Measurements from ENCODE around the gene B3GNT5. TPM values are rescaled to one million over a fixed set of nuclear protein-coding genes. Genes with fewer than 3 reads are reported as not detected.
A peak's percentile ranks its signal among the peaks of the same experiment; 100 is the strongest.

B3GNT5 gene
- polyA plus RNA-seq, 3 donors, result 14.1 to 17.7 (median 14.2) TPM

DNA sequence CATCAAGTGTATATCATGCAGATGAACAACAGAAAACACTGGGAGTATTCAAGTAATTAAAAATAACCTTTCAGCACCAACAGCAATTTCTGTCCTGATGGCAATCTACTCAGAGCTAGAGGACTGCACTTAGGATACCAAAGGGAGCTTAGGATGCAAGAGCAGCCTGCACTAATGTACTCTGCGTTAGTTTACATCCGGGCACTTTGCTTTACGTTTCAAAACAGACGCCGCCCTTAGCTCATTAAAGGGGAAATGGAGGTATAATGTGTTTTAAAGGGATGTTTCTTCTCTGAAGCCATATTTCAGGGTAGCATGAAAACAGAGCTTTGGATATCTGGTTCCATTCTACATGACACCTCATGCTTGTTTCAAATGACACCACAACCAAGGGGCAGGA lies 14.0 kb upstream of the B3GNT5 start:
- intact Hi-C loops (cut with micrococcal nuclease), result no loop called here

DNA sequence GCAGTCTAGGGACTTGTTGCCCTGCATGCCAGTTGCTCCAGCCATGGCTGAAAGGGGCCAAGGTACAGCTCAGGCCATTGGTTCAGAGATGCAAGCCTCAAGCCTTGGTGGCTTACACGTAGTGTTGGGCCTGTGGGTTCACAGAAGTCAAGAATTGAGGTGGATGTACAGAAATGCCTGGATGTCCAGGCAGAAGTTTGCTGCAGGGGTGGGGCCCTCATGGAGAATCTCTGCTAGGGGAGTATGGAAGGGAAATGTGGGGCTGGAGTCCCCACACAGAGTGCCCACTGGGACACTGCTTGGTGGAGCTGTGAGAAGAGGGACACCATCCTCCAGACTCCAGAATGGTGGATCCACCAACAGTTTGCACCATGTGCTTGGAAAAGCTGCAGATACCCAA lies 10.6 kb upstream of the B3GNT5 start:
- Mint-ChIP-seq H3K4me1 (peaks cover 29% of the 10 kb centered on the region), H3K27me3 (ENCODE audit: low read depth in 3 of 3) (peaks cover 0 to 4% (median 0%) of the 10 kb centered on the region in 3 donors), H3K9me3 (peaks cover 22 to 29% (median 26%) of the 10 kb centered on the region in 7 donors), H3K36me3 (peaks cover 9 to 20% of the 10 kb centered on the region in 2 donors), H3K27ac (peak overlapping the region in 1 of 7 donors; percentile 43), H3K4me3 (no peak overlapping the region)
- intact Hi-C loops (cut with micrococcal nuclease), result loop anchor here in 1 of 2 donors (5.0 kb wide), 1 partner anchor 35 kb away; no protein-coding TSS in a partner anchor
- H3K9me3 ChIP-seq (replicated peaks in 1 of 2; ENCODE audit: control insufficient read depth in 1 of 2, insufficient read depth in 1 of 2, low read length in 2 of 2), result peaks cover 12 to 16% of the 10 kb centered on the region in 2 donors
- no peaks in the 10 kb centered on the region for H4K20me1 ChIP-seq (ENCODE audit: insufficient read depth, low read length)
- WGBS (ENCODE audit: insufficient coverage), result 100% methylated on average over 1 of the region's 1 CpG
- no peak overlapping the region for H2AFZ ChIP-seq (ENCODE audit: insufficient read depth, low read depth, low read length, poor library complexity, severe bottlenecking)
- H3K4me3 ChIP-seq (replicated peaks in 1 of 3; ENCODE audit: low read depth in 2 of 3, low read length in 3 of 3), result no peak overlapping the region
- no peaks in the 10 kb centered on the region for H3K79me2 ChIP-seq (ENCODE audit: insufficient read depth, low read length)
- peaks cover 32 to 37% of the 10 kb centered on the region in 2 donors for H3K4me1 ChIP-seq (ENCODE audit: control insufficient read depth in 1 of 2, insufficient read depth in 2 of 2, low read length in 2 of 2)
- peak overlapping the region in 1 of 2 donors; percentile 45 for H3K27ac ChIP-seq (ENCODE audit: low read depth in 1 of 2, low read length in 2 of 2)
- DNase-seq, result no peak
- H3K4me2 ChIP-seq (replicated peaks; ENCODE audit: extremely low read depth, low read length, poor library complexity, severe bottlenecking), result no peak overlapping the region
- no peak overlapping the region for H3K9ac ChIP-seq (ENCODE audit: insufficient read depth, low read length, poor library complexity, severe bottlenecking)
- H3K36me3 ChIP-seq (replicated peaks in 1 of 2; ENCODE audit: control insufficient read depth in 1 of 2, insufficient read depth in 2 of 2, low read length in 2 of 2), result no peaks in the 10 kb centered on the region
- TF ChIP-seq, protein P1, sequence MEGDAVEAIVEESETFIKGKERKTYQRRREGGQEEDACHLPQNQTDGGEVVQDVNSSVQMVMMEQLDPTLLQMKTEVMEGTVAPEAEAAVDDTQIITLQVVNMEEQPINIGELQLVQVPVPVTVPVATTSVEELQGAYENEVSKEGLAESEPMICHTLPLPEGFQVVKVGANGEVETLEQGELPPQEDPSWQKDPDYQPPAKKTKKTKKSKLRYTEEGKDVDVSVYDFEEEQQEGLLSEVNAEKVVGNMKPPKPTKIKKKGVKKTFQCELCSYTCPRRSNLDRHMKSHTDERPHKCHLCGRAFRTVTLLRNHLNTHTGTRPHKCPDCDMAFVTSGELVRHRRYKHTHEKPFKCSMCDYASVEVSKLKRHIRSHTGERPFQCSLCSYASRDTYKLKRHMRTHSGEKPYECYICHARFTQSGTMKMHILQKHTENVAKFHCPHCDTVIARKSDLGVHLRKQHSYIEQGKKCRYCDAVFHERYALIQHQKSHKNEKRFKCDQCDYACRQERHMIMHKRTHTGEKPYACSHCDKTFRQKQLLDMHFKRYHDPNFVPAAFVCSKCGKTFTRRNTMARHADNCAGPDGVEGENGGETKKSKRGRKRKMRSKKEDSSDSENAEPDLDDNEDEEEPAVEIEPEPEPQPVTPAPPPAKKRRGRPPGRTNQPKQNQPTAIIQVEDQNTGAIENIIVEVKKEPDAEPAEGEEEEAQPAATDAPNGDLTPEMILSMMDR (IDR thresholded peaks at IDR 0.05), result no peak
- no peaks in the 10 kb centered on the region for H3K27me3 ChIP-seq (ENCODE audit: control insufficient read depth in 2 of 2, insufficient read depth in 2 of 2, low read length in 2 of 2)

More for the DNA sequence above, 14.0 kb upstream of the B3GNT5 start:
- Histone ChIP-seq H3K27me3 (ENCODE audit: control insufficient read depth in 2 of 2, insufficient read depth in 2 of 2, low read length in 2 of 2) (no peaks in the 10 kb centered on the region), H3K4me1 (ENCODE audit: control insufficient read depth in 1 of 2, insufficient read depth in 2 of 2, low read length in 2 of 2) (peaks cover 13 to 14% of the 10 kb centered on the region in 2 donors), H3K27ac (ENCODE audit: low read depth in 1 of 2, low read length in 2 of 2) (no peak overlapping the region), H3K4me2 (replicated peaks; ENCODE audit: extremely low read depth, low read length, poor library complexity, severe bottlenecking) (no peak overlapping the region), H4K20me1 (ENCODE audit: insufficient read depth, low read length) (no peaks in the 10 kb centered on the region), H3K4me3 (replicated peaks in 1 of 3; ENCODE audit: low read depth in 2 of 3, low read length in 3 of 3) (no peak overlapping the region), H3K9me3 (replicated peaks in 1 of 2; ENCODE audit: control insufficient read depth in 1 of 2, insufficient read depth in 1 of 2, low read length in 2 of 2) (peaks cover 12 to 16% of the 10 kb centered on the region in 2 donors), H2AFZ (ENCODE audit: insufficient read depth, low read depth, low read length, poor library complexity, severe bottlenecking) (no peak overlapping the region), H3K36me3 (replicated peaks in 1 of 2; ENCODE audit: control insufficient read depth in 1 of 2, insufficient read depth in 2 of 2, low read length in 2 of 2) (no peaks in the 10 kb centered on the region), H3K79me2 (ENCODE audit: insufficient read depth, low read length) (no peaks in the 10 kb centered on the region), H3K9ac (ENCODE audit: insufficient read depth, low read length, poor library complexity, severe bottlenecking) (no peak overlapping the region)
- Mint-ChIP-seq H3K4me3 (no peak overlapping the region), H3K27me3 (ENCODE audit: low read depth in 3 of 3) (peaks cover 0 to 2% (median 0%) of the 10 kb centered on the region in 3 donors), H3K27ac (no peak overlapping the region), H3K4me1 (peaks cover 8% of the 10 kb centered on the region), H3K9me3 (peaks cover 22 to 28% (median 25%) of the 10 kb centered on the region in 7 donors), H3K36me3 (peaks cover 9 to 20% of the 10 kb centered on the region in 2 donors)
- DNase-seq, result no peak
- 87% methylated on average over 3 of the region's 5 CpGs for WGBS (ENCODE audit: insufficient coverage)
- TF ChIP-seq, protein P1 (IDR thresholded peaks at IDR 0.05), result no peak

Measured in CD14-positive monocyte (primary cell).